Measurements from ENCODE around the gene PLAC8L1.

GRCh38 chr5:146068206-146068605 is 37.2 kb downstream of the PLAC8L1 start:
- TF ChIP-seq FOXP2 (optimal IDR thresholded peaks at IDR 0.05; ENCODE audit: control extremely low read depth, extremely low read length, insufficient read depth): no peak
- TF ChIP-seq EZH2 (IDR thresholded peaks at IDR 0.05): no peak
- TF ChIP-seq POLR2AphosphoS5 (IDR thresholded peaks at IDR 0.05; ENCODE audit: borderline replicate concordance, low read depth, low read length): no peak
